Left colon (tissue), 2 donors: ENCODE measurements around the gene MLEC. TPM values are rescaled to one million over a fixed set of nuclear protein-coding genes. Genes with fewer than 3 reads are reported as not detected.
"Not testable (repeated sequence)": the region's sequence is repeated elsewhere in the genome, so short reads cannot be mapped to it uniquely, and the experiment has no call there.

Experiments used
- ATAC-seq: fragments of 200-7000 bp; cut with Tn5 transposase; one replicate; pipeline ENCODE4 v1.9.1; 2020; ENCODE audit warnings: mild to moderate bottlenecking, moderate library complexity
- DNase-seq, 2 donors: peaks; one replicate each; pipeline ENCODE4 v3.0.0-alpha.2; 2020
- intact Hi-C, 2 donors: fragments of 100-400 bp; cut with DNase I in 1 of 2; cut with micrococcal nuclease in 1 of 2; formaldehyde crosslinking; loops; one replicate each; pipeline versions ENCODE4 v1.11.2 to v1.14.0; 2022; cut with DNase I, micrococcal nuclease
- total RNA-seq, 2 donors: library from RNA; stranded (reverse); fragmentation: NEBNext Ultra II Directional; extraction: Animal tissue kit (Norgen Biotek cat#: 25700); gene quantifications; one replicate each; pipeline ENCODE4 v1.2.1, GENCODE V29; 2021
- donor health status: DM: no; HTN: no; CAD: no.
- donor health status: DM: yes; HTN: yes; CAD: no.

MLEC gene
- total RNA-seq, 2 donors from 2014 or later: 271 to 278 TPM

- ATAC-seq (peak; percentile 53), DNase-seq (peak in 1 of 2 donors; percentile 47)
- intact Hi-C loops: loop anchor here in 1 of 2 donors (5.0 kb wide), 1 partner anchor 64 kb away; no protein-coding TSS in a partner anchor
Observed at GRCh38 chr12:120710805-120711296, 23.9 kb downstream of the MLEC start.

DNA sequence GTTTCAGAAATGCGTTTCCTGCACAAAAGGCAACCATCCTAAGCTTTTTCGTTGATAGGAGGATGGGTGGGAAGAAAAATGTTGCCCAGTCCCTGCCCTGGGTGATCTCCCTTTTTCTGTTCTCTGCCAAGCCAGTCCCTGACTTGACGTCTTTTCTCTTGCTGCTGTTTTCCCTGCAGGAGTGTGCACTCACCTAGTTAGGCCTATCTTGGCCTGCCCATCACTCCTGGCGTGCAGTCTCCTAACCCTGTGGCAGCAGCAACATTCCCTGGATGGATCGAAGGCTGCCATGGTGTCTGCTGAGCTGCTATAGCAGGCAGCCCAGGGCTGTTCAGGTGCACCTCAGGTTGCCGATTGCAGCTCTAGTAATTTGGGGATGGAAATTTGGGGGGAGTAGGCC is 24.5 kb downstream of the MLEC start:
- DNase-seq (no peak), ATAC-seq (peak; percentile 20)
- intact Hi-C loops: loop anchor here in 1 of 2 donors (5.0 kb wide), 1 partner anchor 64 kb away; no protein-coding TSS in a partner anchor

DNA sequence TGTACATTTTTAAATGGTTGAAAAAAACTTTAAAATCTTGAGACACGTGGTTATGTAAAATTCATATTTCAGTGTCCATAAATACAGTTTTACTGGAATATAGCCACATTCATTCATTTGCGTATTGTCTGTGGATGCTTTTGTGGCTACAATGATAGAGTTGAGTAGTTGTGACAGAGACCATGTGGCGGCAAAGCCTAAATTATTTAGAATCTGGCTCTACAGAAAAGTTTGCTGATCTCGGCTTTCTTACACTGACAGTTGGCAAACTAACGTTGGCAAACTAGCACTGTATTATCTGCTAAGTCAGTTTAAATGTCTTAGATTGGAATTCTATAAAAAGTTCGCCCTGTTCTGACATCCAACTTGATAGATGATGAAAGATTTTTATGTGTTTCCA is 25.7 kb downstream of the MLEC start:
- ATAC-seq (no peak), DNase-seq (no peak)
- intact Hi-C loops: loop anchor here in 1 of 2 donors (2.0 to 5.0 kb wide), 2 partner anchors 65 to 130 kb away; no protein-coding TSS in a partner anchor

DNA sequence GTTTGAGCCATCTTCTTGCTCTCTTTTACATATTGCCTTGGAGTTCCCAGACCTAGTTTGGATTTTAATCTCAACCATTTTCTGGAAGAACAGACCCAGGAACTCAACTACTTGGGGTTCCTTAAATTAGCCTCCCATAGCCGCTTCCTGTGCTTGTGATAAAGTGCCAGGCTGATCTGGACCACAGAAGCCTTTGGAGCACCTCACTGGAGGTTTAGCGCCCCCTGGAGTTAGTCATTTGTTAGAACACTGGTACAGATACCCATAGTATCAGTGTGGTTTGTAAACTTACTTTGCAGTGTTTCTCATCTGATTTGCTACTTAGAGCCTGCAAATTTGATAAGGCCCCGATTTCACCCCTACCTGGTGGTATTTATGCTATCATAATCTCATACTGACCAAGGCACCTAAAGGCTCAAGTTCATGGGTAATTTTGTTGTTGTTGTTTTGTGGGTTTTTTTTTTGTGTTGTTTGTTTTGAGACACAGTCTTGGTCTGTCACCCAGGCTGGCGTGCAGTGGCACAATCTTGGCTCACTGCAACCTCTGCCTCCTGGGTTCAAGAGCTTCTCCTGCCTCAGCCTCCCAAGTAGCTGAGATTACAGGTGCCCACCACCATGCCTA is 27.0 kb downstream of the MLEC start:
- ATAC-seq (peak; percentile 51), DNase-seq (peak; percentile 72 to 73)
- intact Hi-C loops: loop anchor here in 1 of 2 donors (2.0 to 5.0 kb wide), 2 partner anchors 67 to 131 kb away; no protein-coding TSS in a partner anchor

- intact Hi-C loops: no loop called here
- DNase-seq (no peak), ATAC-seq (no peak)
Observed at GRCh38 chr12:120718055-120718454, 31.1 kb downstream of the MLEC start.

DNA sequence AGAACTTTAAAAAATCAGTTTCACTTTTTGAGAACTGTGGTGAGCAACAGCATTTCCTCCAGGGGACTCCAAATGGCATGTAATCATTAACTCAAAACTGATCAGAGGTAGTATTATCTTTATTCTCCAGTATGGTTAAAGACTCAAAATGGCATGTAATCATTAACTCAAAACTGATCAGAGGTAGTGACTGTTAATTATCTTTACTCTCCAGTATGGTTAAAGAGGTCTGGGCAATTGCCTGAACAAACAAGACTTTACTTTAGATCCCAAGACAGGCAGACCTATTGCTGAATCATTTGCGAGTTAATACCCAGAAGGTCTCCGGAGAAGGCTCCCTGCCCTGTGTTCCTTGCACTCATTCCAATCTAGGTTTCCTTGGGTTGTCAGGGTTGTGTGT is 32.1 kb downstream of the MLEC start:
- DNase-seq (no peak), ATAC-seq (peak; percentile 81)
- intact Hi-C loops: no loop called here

GRCh38 chr12:120719496-120720233 is 32.7 kb downstream of the MLEC start:
- ATAC-seq (peak; percentile 46), DNase-seq (no peak)
- intact Hi-C loops: no loop called here

- intact Hi-C loops: no loop called here
- ATAC-seq: peak; percentile 10
- no peak for DNase-seq
Observed at GRCh38 chr12:120720234-120720986, 33.5 kb downstream of the MLEC start.

- intact Hi-C loops: no loop called here
- ATAC-seq (no peak), DNase-seq (no peak)
Observed at GRCh38 chr12:120720987-120721801, 34.2 kb downstream of the MLEC start.

GRCh38 chr12:120721866-120722265 is 34.9 kb downstream of the MLEC start:
- intact Hi-C loops: no loop called here
- no peak for DNase-seq
- no peak for ATAC-seq

DNA sequence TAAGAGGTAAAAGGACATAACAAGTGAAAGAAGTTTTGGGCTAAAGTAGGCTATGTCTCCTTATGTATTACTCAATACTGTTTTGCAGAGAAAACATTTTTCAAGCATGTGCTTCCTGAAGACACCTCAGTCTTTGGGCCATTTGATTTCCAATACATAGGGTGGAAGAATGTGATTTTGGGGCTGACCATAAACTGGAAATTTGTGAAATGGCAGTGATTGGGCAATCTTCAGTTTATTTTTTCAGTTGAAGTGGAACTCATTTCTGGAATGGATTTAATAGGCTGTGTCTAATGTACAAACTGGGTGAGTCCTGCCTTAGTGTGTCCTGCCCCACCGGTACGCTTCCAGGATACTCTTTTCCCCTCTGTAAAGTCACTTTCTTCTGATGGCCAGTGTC is 35.8 kb downstream of the MLEC start:
- intact Hi-C loops: no loop called here

GRCh38 chr12:120724720-120725119 is 37.8 kb downstream of the MLEC start:
- DNase-seq (no peak), ATAC-seq (no peak)
- intact Hi-C loops: no loop called here

More for the DNA sequence above, 35.8 kb downstream of the MLEC start:
- ATAC-seq (no peak), DNase-seq (no peak)

GRCh38 chr12:120725151-120725658 is 38.3 kb downstream of the MLEC start:
- DNase-seq (no peak), ATAC-seq (no peak)
- intact Hi-C loops: no loop called here

- intact Hi-C loops: no loop called here
- DNase-seq (peak; percentile 89 to 97), ATAC-seq (peak; percentile 91)
Observed at GRCh38 chr12:120725659-120726509, 38.9 kb downstream of the MLEC start, which contains the start of gene ACADS. ACADS (plus strand) TSS chr12:120725826; CDS start chr12:120725886, 60 bp downstream.

GRCh38 chr12:120726510-120726793 is 39.5 kb downstream of the MLEC start:
- ATAC-seq (peak; percentile 23), DNase-seq (no peak)
- intact Hi-C loops: no loop called here

DNA sequence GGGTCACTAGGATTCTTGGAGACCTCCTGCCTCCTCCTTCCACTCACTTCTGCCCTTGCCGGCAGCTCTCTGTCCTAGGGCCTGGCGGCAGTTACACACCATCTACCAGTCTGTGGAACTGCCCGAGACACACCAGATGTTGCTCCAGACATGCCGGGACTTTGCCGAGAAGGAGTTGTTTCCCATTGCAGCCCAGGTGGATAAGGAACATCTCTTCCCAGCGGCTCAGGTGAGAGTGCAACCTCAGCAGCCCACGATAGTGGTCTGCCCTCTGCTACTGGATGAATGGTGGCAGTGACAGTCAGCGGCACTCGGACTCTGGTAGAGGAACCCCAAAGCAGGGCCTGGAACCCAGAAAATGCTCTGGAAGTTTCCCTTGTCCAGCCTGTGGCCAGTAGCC is 40.0 kb downstream of the MLEC start:
- DNase-seq: no peak
- intact Hi-C loops: no loop called here
- peak; percentile 18 for ATAC-seq

GRCh38 chr12:120732198-120732597 is 45.2 kb downstream of the MLEC start:
- DNase-seq, ATAC-seq, intact Hi-C loops: not testable (repeated sequence)
